Tibial nerve (tissue), 4 donors: ENCODE measurements around the gene SECTM1.

Source experiments
- CTCF ChIP-seq, 5 experiments: fragments of 200-600 bp in 3 of 5; fragments of 450-650 bp in 2 of 5; sonication (generic) in 3 of 5; IDR thresholded peaks; one replicate each; pipeline ENCODE4 v1.5.1; 2016 to 2019; ENCODE audit warnings: antibody characterized with exemption in 5 of 5, mild to moderate bottlenecking in 3 of 5, moderate library complexity in 2 of 5
- EP300 ChIP-seq, 2 donors: sonication (generic); formaldehyde crosslinking; IDR thresholded peaks; one replicate each; pipeline ENCODE4 v1.6.1; 2017; ENCODE audit warnings: antibody characterized with exemption in 2 of 2, mild to moderate bottlenecking in 1 of 2
- POLR2A ChIP-seq, 2 donors: fragments of 450-650 bp; IDR thresholded peaks; one replicate each; pipeline ENCODE4 v1.6.1; 2017; ENCODE audit warnings: antibody characterized with exemption in 2 of 2, mild to moderate bottlenecking in 2 of 2, moderate library complexity in 2 of 2

DNA sequence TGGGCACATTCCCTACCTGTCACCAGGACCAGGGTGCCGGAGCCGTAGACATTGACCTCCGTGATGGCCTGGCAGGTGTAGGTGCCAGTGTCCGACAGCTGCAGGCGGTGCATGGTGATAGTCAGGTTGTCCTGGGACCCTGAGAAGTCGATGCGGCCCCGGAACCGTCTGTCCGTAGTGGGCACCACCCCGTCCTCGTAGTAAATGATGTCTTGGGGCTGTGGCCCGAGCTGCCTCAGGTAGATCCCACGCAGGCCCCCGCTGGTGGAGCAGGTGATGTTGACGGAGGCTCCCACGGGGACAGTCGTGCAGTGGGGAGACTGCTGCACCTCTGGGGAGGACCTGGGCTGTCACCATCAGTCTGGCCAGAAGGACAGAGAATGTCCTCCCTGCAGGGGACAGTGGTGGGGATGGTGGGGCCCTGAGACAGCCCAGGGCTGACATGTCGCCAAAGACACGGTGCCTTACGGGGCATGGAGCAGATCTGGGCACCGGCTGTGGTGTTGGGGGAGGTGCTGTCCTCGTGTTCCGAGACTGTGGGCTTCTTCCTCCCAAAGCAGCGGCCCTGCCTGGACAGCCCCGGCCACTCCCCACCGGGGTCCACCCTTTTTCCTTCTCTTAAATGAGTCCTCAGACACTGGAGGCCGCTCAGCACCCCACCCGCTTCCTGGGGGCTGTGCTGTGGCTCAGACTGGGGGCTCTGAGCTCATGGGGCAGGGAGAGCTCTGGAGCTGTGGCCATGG is 16.7 kb downstream of the SECTM1 start:
- no peak for TF ChIP-seq CTCF (IDR thresholded peaks at IDR 0.05)
- TF ChIP-seq EP300 (IDR thresholded peaks at IDR 0.05): no peak
- no peak for TF ChIP-seq POLR2A (IDR thresholded peaks at IDR 0.05)
